Measurements from ENCODE around the gene RPL12.

Gene RPL12

GRCh38 chr9:127402401-127403090 lies 48.7 kb downstream of the RPL12 start:
- DNase-seq: no peak

GRCh38 chr9:127399736-127400269 lies 51.4 kb downstream of the RPL12 start:
- no peak for DNase-seq

- DNase-seq: no peak
These were observed 52.3 kb downstream of the RPL12 start for GRCh38 chr9:127398715-127399400.

GRCh38 chr9:127398275-127398647 lies 52.9 kb downstream of the RPL12 start:
- DNase-seq: no peak

Data from HCEC 1CT (cell line).